GM12873 (cell line): ENCODE results near the gene MYO15B.

Experiments used
- CTCF ChIP-seq: IDR thresholded peaks from 2 replicates; pipeline ENCODE4 v1.5.1; 2012; ENCODE audit warnings: low read depth, mild to moderate bottlenecking, moderate library complexity, low read length, control low read depth; ENCODE audit not compliant: insufficient read depth; ENCODE audit errors: missing control alignments

Gene MYO15B

GRCh38 chr17:75587675-75588595, at the start of gene MYO15B:
MYO15B (plus strand) TSS chr17:75587800; CDS start chr17:75588058, 258 bp downstream.
- peak; percentile 21 for TF ChIP-seq CTCF

- no peak for TF ChIP-seq CTCF
Observed at GRCh38 chr17:75539967-75540729, 47.5 kb upstream of the MYO15B start.

GRCh38 chr17:75540923-75541503, 46.6 kb upstream of the MYO15B start:
- TF ChIP-seq CTCF, result no peak

GRCh38 chr17:75542229-75542628, 45.4 kb upstream of the MYO15B start:
- TF ChIP-seq CTCF, result no peak

GRCh38 chr17:75542728-75543336, 44.8 kb upstream of the MYO15B start:
- no peak for TF ChIP-seq CTCF

- no peak for TF ChIP-seq CTCF
Observed at GRCh38 chr17:75544250-75544649, 43.4 kb upstream of the MYO15B start.

- no peak for TF ChIP-seq CTCF
Observed at GRCh38 chr17:75546181-75546580, 41.4 kb upstream of the MYO15B start.
